Measurements from ENCODE around the gene ARL10.

Gene ARL10

GRCh38 chr5:176383961-176384360 is 18.7 kb downstream of the ARL10 start:
- ChIA-PET POLR2A (interaction anchor here (0.5 to 0.8 kb wide), 2 partner anchors 14 to 153 kb away, joined by 3 to 4 read pairs; partner anchors contain the start of gene RNF44), CTCF (interaction anchor here (1.4 kb wide), 1 partner anchor 9 kb away, joined by 4 read pairs; no protein-coding TSS in a partner anchor)
- Histone ChIP-seq H3K36me3 (ENCODE audit: control insufficient read depth in 4 of 4, insufficient read depth in 4 of 4, low read length in 3 of 4) (peaks cover 21 to 59% (median 53%) of the 10 kb centered on the region in 4 experiments), H3K27me3 (replicated peaks in 2 of 5; ENCODE audit: control insufficient read depth in 4 of 5, insufficient read depth in 5 of 5, low read length in 4 of 5) (no peaks in the 10 kb centered on the region), H3K4me1 (ENCODE audit: control extremely low read depth in 1 of 4, control insufficient read depth in 4 of 4, insufficient read depth in 4 of 4, low read length in 3 of 4) (peaks cover 4 to 24% (median 16%) of the 10 kb centered on the region in 4 experiments), H3K9me3 (ENCODE audit: control extremely low read depth in 1 of 5, control insufficient read depth in 4 of 5, insufficient read depth in 2 of 5, low read depth in 1 of 5, low read length in 4 of 5) (no peaks in the 10 kb centered on the region), H3K4me3 (ENCODE audit: control insufficient read depth in 1 of 7, extremely low read depth in 1 of 7, insufficient read depth in 4 of 7, low read depth in 2 of 7, low read length in 6 of 7) (no peak overlapping the region), H3K27ac (ENCODE audit: insufficient read depth in 1 of 2, low read depth in 1 of 2, low read length in 2 of 2, poor library complexity in 1 of 2, severe bottlenecking in 2 of 2) (no peak overlapping the region)
- WGBS (ENCODE audit: insufficient coverage), result 92% methylated on average over 5 of the region's 9 CpGs
- no peak for DNase-seq

GRCh38 chr5:176384366-176384930 is 19.2 kb downstream of the ARL10 start:
- H3K4me1 ChIP-seq (ENCODE audit: control extremely low read depth in 1 of 4, control insufficient read depth in 4 of 4, insufficient read depth in 4 of 4, low read length in 3 of 4), result peaks cover 4 to 26% (median 18%) of the 10 kb centered on the region in 4 experiments
- 91% methylated on average over 7 of the region's 8 CpGs for WGBS (ENCODE audit: insufficient coverage)
- ChIA-PET CTCF (interaction anchor here (1.3 to 1.4 kb wide), 2 partner anchors 10 to 22 kb away, joined by 4 read pairs; partner anchors contain the start of gene KIAA1191), POLR2A (interaction anchor here (0.5 kb wide), 1 partner anchor 14 kb away, joined by 3 read pairs; no protein-coding TSS in a partner anchor)
- H3K36me3 ChIP-seq (ENCODE audit: control insufficient read depth in 4 of 4, insufficient read depth in 4 of 4, low read length in 3 of 4), result peaks cover 21 to 59% (median 53%) of the 10 kb centered on the region in 4 experiments
- no peak overlapping the region for H3K4me3 ChIP-seq (ENCODE audit: control insufficient read depth in 1 of 7, extremely low read depth in 1 of 7, insufficient read depth in 4 of 7, low read depth in 2 of 7, low read length in 6 of 7)
- DNase-seq, result no peak
- H3K27me3 ChIP-seq (replicated peaks in 2 of 5; ENCODE audit: control insufficient read depth in 4 of 5, insufficient read depth in 5 of 5, low read length in 4 of 5), result no peaks in the 10 kb centered on the region
- H3K9me3 ChIP-seq (ENCODE audit: control extremely low read depth in 1 of 5, control insufficient read depth in 4 of 5, insufficient read depth in 2 of 5, low read depth in 1 of 5, low read length in 4 of 5), result no peaks in the 10 kb centered on the region
- no peak overlapping the region for H3K27ac ChIP-seq (ENCODE audit: insufficient read depth in 1 of 2, low read depth in 1 of 2, low read length in 2 of 2, poor library complexity in 1 of 2, severe bottlenecking in 2 of 2)

- Histone ChIP-seq H3K4me3 (ENCODE audit: control insufficient read depth in 1 of 7, extremely low read depth in 1 of 7, insufficient read depth in 4 of 7, low read depth in 2 of 7, low read length in 6 of 7) (no peak overlapping the region), H3K9me3 (ENCODE audit: control extremely low read depth in 1 of 5, control insufficient read depth in 4 of 5, insufficient read depth in 2 of 5, low read depth in 1 of 5, low read length in 4 of 5) (no peaks in the 10 kb centered on the region), H3K36me3 (ENCODE audit: control insufficient read depth in 4 of 4, insufficient read depth in 4 of 4, low read length in 3 of 4) (peaks cover 21 to 59% (median 53%) of the 10 kb centered on the region in 4 experiments), H3K27me3 (replicated peaks in 2 of 5; ENCODE audit: control insufficient read depth in 4 of 5, insufficient read depth in 5 of 5, low read length in 4 of 5) (no peaks in the 10 kb centered on the region), H3K27ac (ENCODE audit: insufficient read depth in 1 of 2, low read depth in 1 of 2, low read length in 2 of 2, poor library complexity in 1 of 2, severe bottlenecking in 2 of 2) (no peak overlapping the region), H3K4me1 (ENCODE audit: control extremely low read depth in 1 of 4, control insufficient read depth in 4 of 4, insufficient read depth in 4 of 4, low read length in 3 of 4) (peaks cover 4 to 28% (median 20%) of the 10 kb centered on the region in 4 experiments)
- no peak for DNase-seq
- POLR2A ChIA-PET, result interaction anchor here (0.6 kb wide), 1 partner anchor 282 kb away, joined by 7 read pairs; no protein-coding TSS in a partner anchor
- CTCF ChIA-PET, result interaction anchor here (1.3 to 1.4 kb wide), 2 partner anchors 10 to 23 kb away, joined by 4 read pairs; partner anchors contain the start of gene KIAA1191
- 93% methylated on average over 11 of the region's 12 CpGs for WGBS (ENCODE audit: insufficient coverage)
Measured at GRCh38 chr5:176384991-176385390, 19.7 kb downstream of the ARL10 start.

DNA sequence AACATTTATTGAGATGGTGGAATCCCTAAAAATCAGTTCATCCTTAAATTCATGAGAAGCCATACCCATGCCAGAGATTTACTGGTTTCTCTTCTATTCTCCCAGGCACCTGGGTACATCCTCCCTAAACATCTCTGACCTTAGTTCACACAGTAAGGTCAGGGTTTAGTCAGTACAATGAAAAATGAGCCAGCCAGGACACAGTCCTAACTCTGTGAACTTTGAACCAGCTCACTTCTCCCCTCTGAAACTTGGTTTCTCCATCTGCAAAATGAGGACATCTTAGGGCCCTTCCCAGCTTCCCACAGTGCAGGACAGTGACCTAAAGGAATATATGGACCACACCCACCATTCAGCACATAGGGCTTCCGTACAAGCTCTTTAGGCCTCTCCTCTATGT is 21.2 kb downstream of the ARL10 start:
- H3K4me1 ChIP-seq (ENCODE audit: control extremely low read depth in 1 of 4, control insufficient read depth in 4 of 4, insufficient read depth in 4 of 4, low read length in 3 of 4), result peaks cover 4 to 30% (median 22%) of the 10 kb centered on the region in 4 experiments
- no peaks in the 10 kb centered on the region for H3K27me3 ChIP-seq (replicated peaks in 2 of 5; ENCODE audit: control insufficient read depth in 4 of 5, insufficient read depth in 5 of 5, low read length in 4 of 5)
- ChIA-PET CTCF (interaction anchor here (1.2 kb wide), 1 partner anchor 25 kb away, joined by 3 read pairs; the partner anchor contains the start of gene KIAA1191), POLR2A (interaction anchor here (0.9 kb wide), 1 partner anchor 24 kb away, joined by 5 read pairs; no protein-coding TSS in a partner anchor)
- DNase-seq, result no peak
- H3K27ac ChIP-seq (ENCODE audit: insufficient read depth in 1 of 2, low read depth in 1 of 2, low read length in 2 of 2, poor library complexity in 1 of 2, severe bottlenecking in 2 of 2), result no peak overlapping the region
- H3K4me3 ChIP-seq (ENCODE audit: control insufficient read depth in 1 of 7, extremely low read depth in 1 of 7, insufficient read depth in 4 of 7, low read depth in 2 of 7, low read length in 6 of 7), result peak overlapping the region in 2 of 7 experiments; percentile 4 to 85
- H3K36me3 ChIP-seq (ENCODE audit: control insufficient read depth in 4 of 4, insufficient read depth in 4 of 4, low read length in 3 of 4), result peaks cover 20 to 62% (median 48%) of the 10 kb centered on the region in 4 experiments
- WGBS (ENCODE audit: insufficient coverage), result no CpG with 5 or more reads among the region's 1 CpG
- H3K9me3 ChIP-seq (ENCODE audit: control extremely low read depth in 1 of 5, control insufficient read depth in 4 of 5, insufficient read depth in 2 of 5, low read depth in 1 of 5, low read length in 4 of 5), result no peaks in the 10 kb centered on the region

- 46% methylated on average over 8 of the region's 8 CpGs for WGBS (ENCODE audit: insufficient coverage)
Measured at GRCh38 chr5:176387384-176387925, 22.2 kb downstream of the ARL10 start.

DNA sequence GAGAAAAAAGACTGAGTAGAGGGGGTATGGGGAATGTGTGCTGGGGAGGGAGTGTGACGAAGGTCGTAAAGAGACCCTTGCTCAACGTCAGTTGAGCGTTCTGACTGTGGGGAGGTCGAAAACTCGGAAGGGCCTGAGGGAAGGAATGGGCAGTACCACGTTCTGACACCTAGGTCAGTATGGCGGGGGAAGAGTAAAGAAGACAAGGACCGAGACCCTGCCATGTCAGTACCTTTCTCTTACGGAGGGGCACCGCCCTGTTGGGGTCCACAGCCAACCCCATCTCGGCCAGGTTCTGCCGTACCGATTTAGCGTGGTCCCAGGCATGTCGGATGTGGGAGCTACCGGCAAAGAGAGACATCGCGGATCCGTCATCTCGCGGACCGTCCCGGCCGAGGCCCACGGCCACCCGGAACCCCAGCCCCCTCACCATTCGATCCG is 22.7 kb downstream of the ARL10 start:
- Histone ChIP-seq H3K27ac (ENCODE audit: insufficient read depth in 1 of 2, low read depth in 1 of 2, low read length in 2 of 2, poor library complexity in 1 of 2, severe bottlenecking in 2 of 2) (peak overlapping the region; percentile 21 to 94), H3K27me3 (replicated peaks in 2 of 5; ENCODE audit: control insufficient read depth in 4 of 5, insufficient read depth in 5 of 5, low read length in 4 of 5) (no peaks in the 10 kb centered on the region), H3K36me3 (ENCODE audit: control insufficient read depth in 4 of 4, insufficient read depth in 4 of 4, low read length in 3 of 4) (peaks cover 15 to 56% (median 37%) of the 10 kb centered on the region in 4 experiments), H3K4me3 (ENCODE audit: control insufficient read depth in 1 of 7, extremely low read depth in 1 of 7, insufficient read depth in 4 of 7, low read depth in 2 of 7, low read length in 6 of 7) (peak overlapping the region; percentile 81 to 94 (median 85)), H3K9me3 (ENCODE audit: control extremely low read depth in 1 of 5, control insufficient read depth in 4 of 5, insufficient read depth in 2 of 5, low read depth in 1 of 5, low read length in 4 of 5) (no peaks in the 10 kb centered on the region), H3K4me1 (ENCODE audit: control extremely low read depth in 1 of 4, control insufficient read depth in 4 of 4, insufficient read depth in 4 of 4, low read length in 3 of 4) (peaks cover 4 to 44% (median 22%) of the 10 kb centered on the region in 4 experiments)
- under 1% methylated on average over 29 of the region's 29 CpGs for WGBS (ENCODE audit: insufficient coverage)
- ChIA-PET POLR2A (interaction anchor here (0.9 kb wide), 1 partner anchor 25 kb away, joined by 3 read pairs; no protein-coding TSS in a partner anchor), CTCF (no interaction called here)
- DNase-seq, result peak in 2 of 3 donors; percentile 34 to 49

More at GRCh38 chr5:176387384-176387925, 22.2 kb downstream of the ARL10 start:
- ChIA-PET POLR2A (interaction anchor here (0.9 kb wide), 1 partner anchor 25 kb away, joined by 3 read pairs; no protein-coding TSS in a partner anchor), CTCF (interaction anchor here (0.5 to 1.2 kb wide), 2 partner anchors 17 to 26 kb away, joined by 3 read pairs; partner anchors contain the start of gene KIAA1191)
- Histone ChIP-seq H3K4me1 (ENCODE audit: control extremely low read depth in 1 of 4, control insufficient read depth in 4 of 4, insufficient read depth in 4 of 4, low read length in 3 of 4) (peaks cover 4 to 39% (median 22%) of the 10 kb centered on the region in 4 experiments), H3K4me3 (ENCODE audit: control insufficient read depth in 1 of 7, extremely low read depth in 1 of 7, insufficient read depth in 4 of 7, low read depth in 2 of 7, low read length in 6 of 7) (peak overlapping the region in 6 of 7 experiments; percentile 81 to 94 (median 86)), H3K27me3 (replicated peaks in 2 of 5; ENCODE audit: control insufficient read depth in 4 of 5, insufficient read depth in 5 of 5, low read length in 4 of 5) (no peaks in the 10 kb centered on the region), H3K27ac (ENCODE audit: insufficient read depth in 1 of 2, low read depth in 1 of 2, low read length in 2 of 2, poor library complexity in 1 of 2, severe bottlenecking in 2 of 2) (peak overlapping the region; percentile 21 to 94), H3K36me3 (ENCODE audit: control insufficient read depth in 4 of 4, insufficient read depth in 4 of 4, low read length in 3 of 4) (peaks cover 16 to 57% (median 41%) of the 10 kb centered on the region in 4 experiments), H3K9me3 (ENCODE audit: control extremely low read depth in 1 of 5, control insufficient read depth in 4 of 5, insufficient read depth in 2 of 5, low read depth in 1 of 5, low read length in 4 of 5) (no peaks in the 10 kb centered on the region)
- DNase-seq, result peak in 1 of 3 donors; percentile 15
